HUES6 (cell line): ENCODE results near the gene SIDT1.

Source experiments
- H3K27ac ChIP-seq: 2 replicates; pipeline ENCODE4 v1.7.0; 2013; ENCODE audit warnings: low read depth, mild to moderate bottlenecking, low read length, inconsistent platforms
- H3K27me3 ChIP-seq: 2 replicates; pipeline ENCODE4 v1.6.1; 2013; ENCODE audit warnings: low read length; ENCODE audit not compliant: control insufficient read depth, insufficient read depth
- H3K36me3 ChIP-seq: 2 replicates; pipeline ENCODE4 v1.6.1; 2013; ENCODE audit warnings: low read length; ENCODE audit not compliant: control insufficient read depth, insufficient read depth
- H3K4me1 ChIP-seq: 2 replicates; pipeline ENCODE4 v1.6.1; 2013; ENCODE audit warnings: low read length; ENCODE audit not compliant: control insufficient read depth, insufficient read depth
- H3K4me3 ChIP-seq: 2 replicates; pipeline ENCODE4 v1.5.1; 2013; ENCODE audit warnings: low read depth, low read length
- H3K9ac ChIP-seq: one replicate; pipeline ENCODE4 v1.6.1; 2013; ENCODE audit warnings: mild to moderate bottlenecking, low read length
- H3K9me3 ChIP-seq: 2 replicates; pipeline ENCODE4 v1.6.1; 2013; ENCODE audit warnings: low read depth, low read length; ENCODE audit not compliant: control insufficient read depth, insufficient read depth

SIDT1 gene

DNA sequence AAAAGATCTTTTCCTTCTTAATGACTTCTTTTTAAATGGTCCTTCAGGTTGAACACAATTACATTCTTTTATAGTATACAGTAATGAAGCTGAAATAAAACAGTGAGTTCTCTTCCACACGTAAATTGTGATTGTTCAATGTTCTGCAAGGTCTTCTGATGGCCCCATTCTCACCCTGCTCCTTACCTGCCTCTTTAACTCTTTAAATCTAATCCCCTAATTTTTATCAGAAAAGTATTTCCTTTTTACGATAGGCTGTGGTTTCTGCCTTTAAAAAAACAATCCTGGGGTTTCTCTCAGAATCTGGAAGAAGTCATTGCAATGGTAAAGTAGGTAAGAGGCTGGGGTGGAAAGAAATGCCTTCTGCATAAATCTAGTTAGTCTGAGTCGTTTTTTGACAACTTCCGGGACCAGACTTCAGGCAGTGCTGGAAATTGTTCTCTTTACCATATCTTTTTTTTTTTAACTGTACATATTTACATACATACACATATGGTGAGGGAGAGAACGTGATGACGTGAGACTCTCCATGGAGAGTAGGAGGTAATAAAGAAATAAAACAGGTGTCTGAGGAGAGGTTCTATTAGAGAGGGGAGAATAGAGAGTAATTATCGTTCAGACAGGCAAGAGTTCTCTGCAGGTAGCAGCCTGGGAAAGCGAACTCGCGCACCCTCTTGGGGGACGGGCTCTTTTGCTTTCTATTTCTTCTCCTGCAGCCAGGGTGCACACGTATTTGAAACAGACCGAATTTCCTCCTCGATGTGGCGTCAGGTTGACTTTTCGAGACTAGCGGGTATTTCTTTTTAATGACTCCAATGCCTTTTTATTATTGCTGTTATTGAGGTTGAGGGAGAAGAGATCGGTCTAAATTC lies at the start of gene SIDT1:
Gene SIDT1 (plus strand): TSS at position 730 of the 872 bp plus-strand sequence. CDS start 467 bp downstream, outside the sequence.
- Histone ChIP-seq H3K27ac (no peak within 1 kb of the TSS), H3K27me3 (peaks cover 92% of the 10 kb centered on the region), H3K9me3 (no peaks in the 10 kb centered on the region)

DNA sequence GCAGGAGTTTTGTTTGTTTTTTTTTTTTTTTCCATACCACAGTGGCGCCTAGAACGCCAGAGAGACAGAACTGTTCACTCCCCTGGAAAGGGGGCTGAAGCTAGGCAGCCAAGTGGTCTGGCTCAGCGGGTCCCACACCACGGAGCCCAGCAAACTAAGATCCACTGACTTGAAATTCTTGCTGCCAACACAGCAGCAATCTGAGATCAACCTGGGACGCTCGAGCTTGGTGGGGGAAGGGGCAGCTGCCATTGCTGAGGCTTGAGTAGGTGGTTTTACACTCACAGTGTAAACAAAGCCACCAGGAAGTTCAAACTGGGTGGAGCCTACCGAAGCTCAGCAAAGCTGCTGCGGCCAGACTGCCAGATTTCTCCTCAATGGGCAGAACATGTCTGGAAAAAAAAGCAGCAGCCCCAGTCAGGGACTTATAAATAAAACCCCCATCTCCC lies 47.2 kb upstream of the SIDT1 start:
- H3K27me3 ChIP-seq: no peaks in the 10 kb centered on the region
- peak overlapping the region; percentile 43 for H3K9ac ChIP-seq
- no peak overlapping the region for H3K4me3 ChIP-seq
- H3K36me3 ChIP-seq: no peaks in the 10 kb centered on the region; the same call in 1 of the 2 replicates
- no peak overlapping the region for H3K27ac ChIP-seq
- no peaks in the 10 kb centered on the region for H3K4me1 ChIP-seq
- H3K9me3 ChIP-seq: peaks cover 3% of the 10 kb centered on the region; the same call in 1 of the 2 replicates

More for the DNA sequence above, at the start of gene SIDT1:
- Histone ChIP-seq H3K9ac (peak within 1 kb of the TSS; percentile 3), H3K4me3 (peak within 1 kb of the TSS; percentile 63), H3K36me3 (no peaks in the 10 kb centered on the region), H3K4me1 (peaks cover 9% of the 10 kb centered on the region; the same call in 1 of the 2 replicates)

DNA sequence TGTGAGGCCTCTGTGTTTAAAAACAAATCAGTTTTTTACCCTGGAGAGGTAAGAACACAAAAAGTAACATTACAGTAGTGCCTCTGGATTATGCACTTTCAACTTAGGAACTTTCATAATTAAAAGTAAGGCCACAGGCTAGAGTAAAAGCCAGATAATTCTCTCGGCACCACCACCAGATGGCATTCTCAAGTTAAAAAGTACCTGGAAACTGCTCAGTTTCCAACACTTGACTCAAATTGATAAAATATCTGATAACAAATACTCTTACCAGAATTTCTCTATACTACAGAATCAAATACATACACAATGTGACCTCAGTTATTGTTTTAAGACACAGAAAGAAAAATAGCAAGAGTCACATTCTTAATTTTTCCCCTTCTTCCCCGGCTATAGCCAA lies 37.3 kb upstream of the SIDT1 start:
- H3K4me3 ChIP-seq: no peak overlapping the region
- H3K36me3 ChIP-seq: peaks cover 24% of the 10 kb centered on the region
- H3K27ac ChIP-seq: no peak overlapping the region
- no peaks in the 10 kb centered on the region for H3K4me1 ChIP-seq
- no peaks in the 10 kb centered on the region for H3K9me3 ChIP-seq
- H3K9ac ChIP-seq: no peak overlapping the region
- no peaks in the 10 kb centered on the region for H3K27me3 ChIP-seq

DNA sequence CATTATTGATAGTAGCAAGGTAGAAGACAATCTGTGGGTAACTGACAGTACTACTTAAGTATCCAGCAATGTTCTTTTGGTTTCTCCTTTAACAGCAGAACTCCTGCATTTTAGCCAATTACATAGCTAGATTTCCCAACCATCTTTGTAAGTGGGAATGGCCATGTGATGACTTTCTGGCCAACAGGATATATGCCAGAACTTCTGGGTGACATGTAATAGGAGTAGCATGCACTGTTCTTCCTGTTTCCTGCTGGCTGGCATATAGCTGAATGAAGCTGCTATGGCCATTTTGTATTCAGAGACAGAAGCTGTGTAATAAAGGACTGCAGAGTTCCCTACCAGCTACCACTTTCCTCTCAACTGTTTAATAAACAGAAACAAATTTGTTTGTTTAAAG lies 35.4 kb upstream of the SIDT1 start:
- no peaks in the 10 kb centered on the region for H3K27me3 ChIP-seq

DNA sequence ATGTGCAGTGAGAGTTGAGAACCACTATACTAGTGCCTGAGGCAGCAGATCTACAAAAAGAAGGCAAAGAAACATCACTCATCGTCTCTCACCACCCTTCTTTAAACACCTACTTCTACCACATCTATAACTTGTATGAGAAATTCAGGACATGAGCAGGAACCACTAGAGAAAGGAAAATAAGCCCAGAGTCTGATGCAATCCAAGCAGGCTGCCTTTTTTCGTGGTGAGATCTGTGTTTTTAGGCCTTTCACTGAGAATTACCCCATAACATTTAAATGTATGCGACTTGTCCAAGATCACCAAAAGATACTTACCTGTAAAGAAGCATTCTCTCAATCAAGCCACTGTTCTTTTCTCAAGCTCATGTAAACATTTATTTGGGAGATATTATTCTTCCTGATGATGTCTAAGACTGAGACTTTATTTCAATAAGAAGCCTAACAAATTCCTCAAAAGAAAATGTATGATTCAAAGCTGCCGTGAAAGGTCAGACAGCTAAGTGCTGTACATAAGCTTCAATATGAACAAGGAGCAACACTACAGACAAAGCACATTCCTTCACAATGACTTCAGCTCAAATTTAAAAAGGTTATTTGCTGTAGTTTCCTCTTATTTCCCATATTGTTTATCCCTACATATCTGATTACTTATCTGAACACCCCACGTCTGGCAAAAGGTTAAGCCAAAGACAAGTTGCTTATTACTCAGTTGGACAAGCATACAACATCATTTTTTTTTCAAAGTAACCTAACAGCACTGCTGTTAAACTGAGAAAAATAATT lies 33.9 kb upstream of the SIDT1 start:
- no peaks in the 10 kb centered on the region for H3K9me3 ChIP-seq
- H3K4me3 ChIP-seq: no peak overlapping the region
- H3K27me3 ChIP-seq: no peaks in the 10 kb centered on the region
- no peak overlapping the region for H3K27ac ChIP-seq
- peaks cover 14% of the 10 kb centered on the region for H3K36me3 ChIP-seq
- no peaks in the 10 kb centered on the region for H3K4me1 ChIP-seq
- no peak overlapping the region for H3K9ac ChIP-seq

More for the DNA sequence above, 35.4 kb upstream of the SIDT1 start:
- H3K4me1 ChIP-seq: no peaks in the 10 kb centered on the region
- H3K27ac ChIP-seq: no peak overlapping the region
- peaks cover 18% of the 10 kb centered on the region for H3K36me3 ChIP-seq
- H3K9ac ChIP-seq: no peak overlapping the region
- no peak overlapping the region for H3K4me3 ChIP-seq
- H3K9me3 ChIP-seq: no peaks in the 10 kb centered on the region

DNA sequence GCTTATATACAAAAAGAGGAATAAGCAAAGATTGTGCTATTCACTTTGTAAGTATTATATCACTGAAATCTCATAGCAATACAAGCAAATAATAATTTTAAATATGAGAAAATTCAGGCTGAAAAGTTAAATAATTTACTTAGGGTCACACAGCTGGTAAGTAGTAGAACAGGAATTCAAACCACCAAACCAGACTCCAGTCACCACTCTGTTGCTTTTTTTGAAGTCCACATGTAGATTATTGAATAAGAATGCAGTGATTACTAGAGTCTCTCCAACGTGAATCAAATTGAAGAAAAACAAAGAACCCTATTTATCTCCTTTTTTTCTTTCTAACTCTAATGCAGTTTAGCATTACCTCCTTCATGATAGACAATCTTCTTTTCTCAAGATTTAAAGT lies 33.3 kb upstream of the SIDT1 start:
- Histone ChIP-seq H3K36me3 (peaks cover 14% of the 10 kb centered on the region), H3K4me1 (no peaks in the 10 kb centered on the region), H3K9me3 (no peaks in the 10 kb centered on the region), H3K4me3 (no peak overlapping the region), H3K27ac (no peak overlapping the region), H3K9ac (no peak overlapping the region), H3K27me3 (no peaks in the 10 kb centered on the region)

DNA sequence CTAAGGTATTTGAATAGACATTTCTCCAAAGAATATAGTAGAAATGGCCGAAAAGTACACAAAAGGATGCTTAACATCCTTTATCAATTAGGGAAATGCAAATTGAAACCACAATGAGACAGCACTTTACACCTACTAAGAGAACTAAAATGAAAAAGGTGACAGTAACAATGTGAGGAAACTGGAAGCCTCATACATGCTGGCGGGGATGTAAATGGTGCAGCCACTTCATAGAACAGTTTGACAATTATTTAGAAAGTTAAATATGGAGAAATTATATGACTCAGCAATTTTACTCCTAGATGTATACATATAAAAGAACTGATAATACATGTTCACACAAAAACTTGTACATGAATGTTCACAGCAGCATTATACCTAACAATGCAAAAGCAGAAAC lies 30.8 kb upstream of the SIDT1 start:
- no peak overlapping the region for H3K4me3 ChIP-seq
- H3K36me3 ChIP-seq: peaks cover 10% of the 10 kb centered on the region
- H3K4me1 ChIP-seq: no peaks in the 10 kb centered on the region
- no peaks in the 10 kb centered on the region for H3K27me3 ChIP-seq
- no peaks in the 10 kb centered on the region for H3K9me3 ChIP-seq
- H3K9ac ChIP-seq: no peak overlapping the region
- no peak overlapping the region for H3K27ac ChIP-seq

DNA sequence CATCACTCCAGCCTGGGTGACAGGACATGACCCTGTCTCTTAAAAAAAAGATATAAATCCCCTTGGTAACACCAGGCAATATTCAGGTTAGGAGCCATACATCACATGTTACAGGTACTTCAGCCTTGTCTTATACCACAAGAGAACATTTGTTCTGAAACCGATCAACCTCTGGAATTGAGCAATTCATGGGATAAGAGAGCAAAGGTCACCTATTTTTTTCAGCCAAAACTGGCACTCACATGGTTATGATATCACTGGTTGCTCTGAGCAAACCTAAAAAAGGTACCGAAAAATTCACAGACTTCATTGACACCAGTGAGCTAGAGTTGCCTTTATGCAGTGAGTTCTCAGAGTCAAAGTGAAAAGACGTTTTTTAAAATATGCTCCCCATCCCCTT lies 26.5 kb upstream of the SIDT1 start:
- no peaks in the 10 kb centered on the region for H3K4me1 ChIP-seq
- H3K4me3 ChIP-seq: no peak overlapping the region
- H3K36me3 ChIP-seq: no peaks in the 10 kb centered on the region; the same call in 1 of the 2 replicates
- no peak overlapping the region for H3K27ac ChIP-seq
- H3K9ac ChIP-seq: no peak overlapping the region
- no peaks in the 10 kb centered on the region for H3K9me3 ChIP-seq
- H3K27me3 ChIP-seq: no peaks in the 10 kb centered on the region

DNA sequence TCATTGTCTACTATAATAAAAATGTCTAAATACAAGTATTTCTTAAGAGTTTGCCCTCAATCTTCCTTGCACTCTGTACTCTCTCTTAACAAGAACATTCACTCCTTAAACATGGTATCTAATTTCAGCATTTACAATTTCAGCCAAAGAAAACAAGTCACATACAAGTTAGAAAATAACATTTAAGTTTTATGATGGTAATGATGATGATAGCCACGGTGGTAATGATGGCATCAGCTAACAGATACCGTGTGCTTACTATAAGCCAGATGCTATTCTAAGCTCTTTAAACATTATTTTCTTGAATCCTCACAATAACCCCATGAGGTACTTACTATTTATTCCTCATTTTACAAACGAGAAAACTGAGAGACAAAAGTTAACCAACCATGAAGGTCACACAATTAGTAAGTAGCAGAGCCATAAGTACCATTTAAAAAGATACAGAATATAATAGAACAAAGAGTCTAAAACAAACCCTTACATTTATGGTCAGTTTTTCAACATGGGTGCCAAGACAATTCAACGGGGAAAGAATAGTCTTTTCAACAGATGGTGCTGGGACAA lies 24.8 kb upstream of the SIDT1 start:
- H3K9me3 ChIP-seq: no peaks in the 10 kb centered on the region
- no peaks in the 10 kb centered on the region for H3K4me1 ChIP-seq
- no peaks in the 10 kb centered on the region for H3K27me3 ChIP-seq
- H3K4me3 ChIP-seq: no peak overlapping the region
- no peak overlapping the region for H3K27ac ChIP-seq
- no peaks in the 10 kb centered on the region; the same call in 1 of the 2 replicates for H3K36me3 ChIP-seq
- no peak overlapping the region for H3K9ac ChIP-seq

DNA sequence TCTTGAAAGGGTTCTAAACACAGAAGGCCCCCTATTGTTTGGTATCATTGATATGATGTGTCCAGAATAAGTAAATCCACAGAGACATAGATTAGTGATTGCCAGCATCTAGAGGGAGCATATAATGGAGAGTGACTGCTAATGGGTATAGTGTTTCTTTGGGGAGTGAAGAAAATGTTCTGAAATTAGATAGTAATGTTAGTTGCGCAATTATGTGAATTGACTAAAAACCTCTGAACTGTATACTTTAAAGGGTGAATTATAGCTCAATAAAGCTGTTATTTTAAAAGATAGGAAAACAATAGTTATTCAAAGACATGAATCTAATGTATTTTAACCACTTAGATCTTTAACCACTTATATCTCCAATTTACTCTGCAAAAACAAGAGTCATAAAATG lies 23.4 kb upstream of the SIDT1 start:
- Histone ChIP-seq H3K9ac (no peak overlapping the region), H3K9me3 (no peaks in the 10 kb centered on the region), H3K36me3 (no peaks in the 10 kb centered on the region; the same call in 1 of the 2 replicates), H3K4me1 (no peaks in the 10 kb centered on the region), H3K27me3 (no peaks in the 10 kb centered on the region), H3K27ac (no peak overlapping the region), H3K4me3 (no peak overlapping the region)
